Mesenchymal stem cell (in vitro differentiated cells and primary cell): ENCODE data around the gene S1PR4. TPM values are rescaled to one million over a fixed set of nuclear protein-coding genes. Genes with fewer than 3 reads are reported as not detected.

Source experiments
- DNase-seq: peaks from one replicate; pipeline ENCODE4 v3.0.0-alpha.2; 2013
- H2AFZ ChIP-seq: one replicate; pipeline ENCODE4 v1.6.1; 2013; ENCODE audit warnings: low read depth, mild to moderate bottlenecking, control low read depth, inconsistent platforms, low read length, moderate library complexity
- H2AK5ac ChIP-seq: 2 replicates; pipeline ENCODE4 v1.6.1; 2013; ENCODE audit warnings: low read length, moderate library complexity, mild to moderate bottlenecking, inconsistent platforms; ENCODE audit not compliant: severe bottlenecking
- H2BK120ac ChIP-seq: one replicate; pipeline ENCODE4 v1.6.1; 2013; ENCODE audit warnings: low read depth, mild to moderate bottlenecking, inconsistent platforms, low read length, moderate library complexity
- H2BK12ac ChIP-seq, 2 experiments: one replicate each; pipeline ENCODE4 v1.6.1; 2013; ENCODE audit warnings: inconsistent platforms in 2 of 2, low read length in 2 of 2, mild to moderate bottlenecking in 2 of 2, moderate library complexity in 2 of 2, control low read depth in 1 of 2
- H2BK15ac ChIP-seq: one replicate; pipeline ENCODE4 v1.6.1; 2013; ENCODE audit warnings: mild to moderate bottlenecking, low read depth, inconsistent platforms; ENCODE audit not compliant: poor library complexity, severe bottlenecking
- H2BK5ac ChIP-seq: 2 replicates; pipeline ENCODE4 v1.6.1; 2013; ENCODE audit warnings: low read depth, mild to moderate bottlenecking, low read length, control low read depth, inconsistent platforms; ENCODE audit not compliant: poor library complexity, severe bottlenecking
- H3K14ac ChIP-seq, 2 experiments: one replicate each; pipeline ENCODE4 v1.6.1; 2013; ENCODE audit warnings: inconsistent platforms in 2 of 2, low read length in 2 of 2, control low read depth in 1 of 2, mild to moderate bottlenecking in 1 of 2, moderate library complexity in 1 of 2
- H3K18ac ChIP-seq, 2 experiments: one replicate each; pipeline ENCODE4 v1.6.1; 2013; ENCODE audit warnings: inconsistent platforms in 2 of 2, low read length in 2 of 2, control low read depth in 1 of 2, low read depth in 1 of 2, mild to moderate bottlenecking in 1 of 2
- H3K23ac ChIP-seq, 2 experiments: one replicate each; pipeline ENCODE4 v1.6.1; 2013; ENCODE audit warnings: inconsistent platforms in 2 of 2, low read length in 2 of 2, mild to moderate bottlenecking in 2 of 2, moderate library complexity in 2 of 2, control low read depth in 1 of 2
- H3K27ac ChIP-seq: 2 replicates; pipeline ENCODE4 v1.5.1; 2013; ENCODE audit warnings: mild to moderate bottlenecking, moderate library complexity, low read length, control low read depth, inconsistent platforms; ENCODE audit not compliant: poor library complexity, severe bottlenecking
- H3K27me3 ChIP-seq, 2 experiments: 2 replicates each; pipeline versions ENCODE4 v1.6.1 to v1.7.0; 2013; ENCODE audit warnings: low read length in 2 of 2, mild to moderate bottlenecking in 2 of 2, moderate library complexity in 2 of 2, control low read depth in 1 of 2, inconsistent platforms in 1 of 2; ENCODE audit not compliant: control insufficient read depth in 1 of 2, insufficient read depth in 1 of 2
- H3K36me3 ChIP-seq, 2 experiments: 2 replicates each; pipeline versions ENCODE4 v1.6.1 to v1.7.0; 2013; ENCODE audit warnings: low read length in 2 of 2, control low read depth in 1 of 2, inconsistent platforms in 1 of 2, low read depth in 1 of 2, mild to moderate bottlenecking in 1 of 2; ENCODE audit not compliant: insufficient read depth in 2 of 2, control insufficient read depth in 1 of 2
- H3K4ac ChIP-seq, 2 experiments: one replicate each; pipeline ENCODE4 v1.6.1; 2013; ENCODE audit warnings: inconsistent platforms in 2 of 2, low read length in 2 of 2, mild to moderate bottlenecking in 2 of 2, moderate library complexity in 2 of 2, control low read depth in 1 of 2, low read depth in 1 of 2
- H3K4me1 ChIP-seq: 2 replicates; pipeline ENCODE4 v1.6.1; 2013; ENCODE audit warnings: low read depth, low read length, control low read depth; ENCODE audit not compliant: control insufficient read depth, insufficient read depth
- H3K4me2 ChIP-seq: 2 replicates; pipeline ENCODE4 v1.6.1; 2013; ENCODE audit warnings: low read length, mild to moderate bottlenecking, inconsistent platforms; ENCODE audit not compliant: poor library complexity, severe bottlenecking
- H3K4me3 ChIP-seq, 2 experiments: 2 replicates each; pipeline versions ENCODE4 v1.5.1 to v1.7.0; 2013; ENCODE audit warnings: low read length in 2 of 2, mild to moderate bottlenecking in 2 of 2, control low read depth in 1 of 2, low read depth in 1 of 2; ENCODE audit not compliant: insufficient read depth in 1 of 2
- H3K79me1 ChIP-seq: replicated peaks from 2 replicates; pipeline ENCODE4 v1.6.1; 2013; ENCODE audit warnings: mild to moderate bottlenecking, control low read depth, low read length, inconsistent platforms; ENCODE audit not compliant: poor library complexity, severe bottlenecking
- H3K9ac ChIP-seq: 2 replicates; pipeline ENCODE4 v1.7.0; 2013; ENCODE audit warnings: mild to moderate bottlenecking, low read length, moderate library complexity
- H3K9me3 ChIP-seq: 2 replicates; pipeline ENCODE4 v1.7.0; 2013; ENCODE audit warnings: mild to moderate bottlenecking, low read length; ENCODE audit not compliant: control insufficient read depth
- H4K8ac ChIP-seq: one replicate; pipeline ENCODE4 v1.6.1; 2013; ENCODE audit warnings: inconsistent platforms, mild to moderate bottlenecking, low read length, moderate library complexity
- H4K91ac ChIP-seq: one replicate; pipeline ENCODE4 v1.6.1; 2013; ENCODE audit warnings: mild to moderate bottlenecking, low read length, inconsistent platforms
- WGBS: methylation state at CpG from one replicate; pipeline ENCODE4 v1.1.7; 2013; ENCODE audit warnings: mixed read lengths; 5-methylcytosine and 5-hydroxymethylcytosine counted together
- polyA plus RNA-seq, 2 experiments: library from polyadenylated mRNA; stranded (reverse); fragments of 200-250 nt; gene quantifications; one replicate each; pipeline ENCODE4 v1.2.3, GENCODE V29; 2013

The S1PR4 gene, protein sequence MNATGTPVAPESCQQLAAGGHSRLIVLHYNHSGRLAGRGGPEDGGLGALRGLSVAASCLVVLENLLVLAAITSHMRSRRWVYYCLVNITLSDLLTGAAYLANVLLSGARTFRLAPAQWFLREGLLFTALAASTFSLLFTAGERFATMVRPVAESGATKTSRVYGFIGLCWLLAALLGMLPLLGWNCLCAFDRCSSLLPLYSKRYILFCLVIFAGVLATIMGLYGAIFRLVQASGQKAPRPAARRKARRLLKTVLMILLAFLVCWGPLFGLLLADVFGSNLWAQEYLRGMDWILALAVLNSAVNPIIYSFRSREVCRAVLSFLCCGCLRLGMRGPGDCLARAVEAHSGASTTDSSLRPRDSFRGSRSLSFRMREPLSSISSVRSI
- polyA plus RNA-seq (2013, experiment 1 of 2) = not detected
- not detected for polyA plus RNA-seq (2013, experiment 2 of 2)

GRCh38 chr19:3178377-3178972 is at the start of gene S1PR4:
Gene S1PR4 (plus strand): TSS chr19:3178769. CDS start chr19:3178793, 24 bp downstream.
- WGBS = 97% methylated on average over 42 of the region's 42 CpGs
- no peak within 1 kb of the TSS for H2BK12ac ChIP-seq
- peaks cover 9% of the 10 kb centered on the region for H3K4me1 ChIP-seq
- H2BK5ac ChIP-seq = no peak within 1 kb of the TSS
- H3K9me3 ChIP-seq = no peaks in the 10 kb centered on the region
- no peak within 1 kb of the TSS for H3K4ac ChIP-seq
- no peak within 1 kb of the TSS for H3K4me3 ChIP-seq
- H2BK120ac ChIP-seq = no peak within 1 kb of the TSS
- H2AK5ac ChIP-seq = no peak within 1 kb of the TSS
- H3K14ac ChIP-seq = peak within 1 kb of the TSS in 1 of 2 experiments; percentile 46
- DNase-seq = no peak
- H3K27ac ChIP-seq = no peak within 1 kb of the TSS
- no peak within 1 kb of the TSS for H2AFZ ChIP-seq
- H3K23ac ChIP-seq = no peak within 1 kb of the TSS
- no peak within 1 kb of the TSS for H4K91ac ChIP-seq
- no peak within 1 kb of the TSS for H3K18ac ChIP-seq
- no peaks in the 10 kb centered on the region for H3K27me3 ChIP-seq
- H2BK15ac ChIP-seq = no peak within 1 kb of the TSS
- no peak within 1 kb of the TSS for H3K9ac ChIP-seq
- H3K4me2 ChIP-seq = no peak within 1 kb of the TSS
- H4K8ac ChIP-seq = no peak within 1 kb of the TSS
- no peaks in the 10 kb centered on the region for H3K36me3 ChIP-seq
- no peaks in the 10 kb centered on the region for H3K79me1 ChIP-seq

DNA sequence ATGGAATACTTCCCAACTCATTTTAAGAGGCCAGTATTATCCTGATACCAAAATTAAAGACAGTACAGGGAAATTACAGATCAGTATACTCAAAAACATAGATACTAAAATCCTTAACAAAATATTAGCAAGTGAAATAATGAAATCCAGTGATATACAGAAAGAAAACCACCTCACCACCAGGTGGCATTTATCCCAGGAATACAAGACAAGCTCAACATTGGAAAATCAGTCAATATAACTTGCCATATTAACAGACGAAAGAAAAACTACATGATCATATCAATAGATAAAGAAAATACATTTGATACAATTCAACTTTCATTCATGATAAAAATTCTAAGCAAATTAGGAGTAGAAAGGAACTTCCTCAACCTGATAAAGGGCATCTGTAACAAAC is 49.5 kb upstream of the S1PR4 start:
- no peak overlapping the region for H2BK120ac ChIP-seq
- H3K27me3 ChIP-seq = no peaks in the 10 kb centered on the region
- no peak overlapping the region for H3K23ac ChIP-seq
- H3K27ac ChIP-seq = no peak overlapping the region
- H2BK15ac ChIP-seq = no peak overlapping the region
- H2BK12ac ChIP-seq = no peak overlapping the region
- H3K4me2 ChIP-seq = no peak overlapping the region
- peak; percentile 68 for DNase-seq
- peaks cover 14% of the 10 kb centered on the region for H3K4me1 ChIP-seq
- H3K36me3 ChIP-seq = peaks cover 0 to under 1% of the 10 kb centered on the region in 2 experiments
- no peak overlapping the region for H2BK5ac ChIP-seq
- H3K9me3 ChIP-seq = no peaks in the 10 kb centered on the region
- no peak overlapping the region for H2AK5ac ChIP-seq
- H3K79me1 ChIP-seq = no peaks in the 10 kb centered on the region
- no peak overlapping the region for H3K4ac ChIP-seq
- no peak overlapping the region for H2AFZ ChIP-seq
- H4K91ac ChIP-seq = no peak overlapping the region
- H3K18ac ChIP-seq = no peak overlapping the region
- no peak overlapping the region for H3K9ac ChIP-seq
- H3K4me3 ChIP-seq = no peak overlapping the region
- H4K8ac ChIP-seq = no peak overlapping the region
- no peak overlapping the region for H3K14ac ChIP-seq
- WGBS = no CpG with 5 or more reads among the region's 1 CpG

GRCh38 chr19:3131168-3131567 is 47.4 kb upstream of the S1PR4 start:
- Histone ChIP-seq H3K23ac (no peak overlapping the region), H3K9me3 (no peaks in the 10 kb centered on the region), H3K79me1 (no peaks in the 10 kb centered on the region), H3K27me3 (no peaks in the 10 kb centered on the region), H4K8ac (no peak overlapping the region), H2AFZ (no peak overlapping the region), H4K91ac (no peak overlapping the region), H2BK5ac (no peak overlapping the region), H2BK120ac (no peak overlapping the region), H2BK12ac (no peak overlapping the region), H2BK15ac (no peak overlapping the region), H3K9ac (no peak overlapping the region), H3K4me1 (peaks cover 11% of the 10 kb centered on the region), H2AK5ac (peak overlapping the region; percentile 13), H3K4me2 (no peak overlapping the region), H3K14ac (no peak overlapping the region), H3K18ac (no peak overlapping the region), H3K4me3 (no peak overlapping the region), H3K4ac (no peak overlapping the region), H3K27ac (no peak overlapping the region), H3K36me3 (no peaks in the 10 kb centered on the region)
- no peak for DNase-seq
- 99% methylated on average over 24 of the region's 24 CpGs for WGBS

- Histone ChIP-seq H2BK15ac (peak overlapping the region; percentile 88), H3K4me2 (peak overlapping the region; percentile 55), H3K4me1 (peaks cover 11% of the 10 kb centered on the region), H3K23ac (no peak overlapping the region), H3K79me1 (no peaks in the 10 kb centered on the region), H2AK5ac (peak overlapping the region; percentile 28), H3K9me3 (no peaks in the 10 kb centered on the region), H2BK12ac (no peak overlapping the region), H2BK120ac (no peak overlapping the region), H3K27ac (peak overlapping the region; percentile 89), H2BK5ac (peak overlapping the region; percentile 66), H3K4me3 (no peak overlapping the region), H3K18ac (no peak overlapping the region), H2AFZ (no peak overlapping the region), H3K36me3 (no peaks in the 10 kb centered on the region), H3K9ac (peak overlapping the region; percentile 38), H3K27me3 (no peaks in the 10 kb centered on the region), H4K91ac (no peak overlapping the region), H3K4ac (peak overlapping the region in 1 of 2 experiments; percentile 27), H3K14ac (no peak overlapping the region), H4K8ac (peak overlapping the region; percentile 30)
- WGBS = 79% methylated on average over 24 of the region's 24 CpGs
- DNase-seq = no peak
Observed at GRCh38 chr19:3132971-3133792, 45.4 kb upstream of the S1PR4 start.
